Measurements from ENCODE around the gene KCNN2. TPM values are rescaled to one million over a fixed set of nuclear protein-coding genes. Genes with fewer than 3 reads are reported as not detected.
"Not testable (repeated sequence)": the region's sequence is repeated elsewhere in the genome, so short reads cannot be mapped to it uniquely, and the experiment has no call there.

Gene KCNN2
- total RNA-seq, 1 donor from 2014 or later = not detected

DNA sequence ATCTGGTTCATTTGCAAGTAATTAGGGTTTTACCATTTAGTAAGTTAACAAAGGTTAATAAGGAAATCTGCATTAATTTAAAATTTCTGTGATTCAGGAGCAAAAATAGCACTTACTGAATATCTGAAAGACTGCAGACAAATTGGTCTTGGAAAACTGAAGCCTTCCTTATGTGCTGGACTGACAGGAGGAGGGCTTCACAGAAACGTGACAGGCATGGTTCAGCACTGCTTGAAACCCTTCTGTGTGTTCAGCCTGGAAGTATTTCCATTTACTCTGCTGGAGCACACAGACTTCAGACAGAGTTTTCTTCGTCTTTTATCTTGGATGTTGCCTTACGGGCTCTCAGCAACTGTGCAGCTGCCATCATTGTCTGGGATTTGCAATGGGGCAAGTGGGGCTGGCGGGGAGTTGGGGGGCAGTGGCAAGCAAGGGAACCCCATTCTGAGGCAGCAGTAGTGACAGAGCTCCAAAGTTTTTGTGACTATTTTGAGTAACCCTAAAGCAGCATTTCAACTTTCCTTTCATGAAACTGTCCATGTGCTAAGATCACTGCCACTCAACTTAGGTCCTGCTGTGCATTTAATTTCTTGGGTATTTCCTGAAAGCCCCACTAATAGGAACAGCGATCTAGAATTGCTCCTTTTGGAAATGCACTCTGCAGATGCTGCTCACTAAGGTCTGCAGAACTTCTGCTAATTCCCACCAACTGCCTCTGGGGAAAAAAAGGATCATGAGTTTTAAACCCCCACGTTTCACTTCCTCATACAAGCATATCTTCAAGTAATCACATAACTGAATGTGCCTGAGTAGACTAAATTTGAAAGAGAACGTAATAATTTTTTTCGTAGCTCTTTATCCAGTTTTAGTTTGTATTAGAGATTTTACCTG lies 56.6 kb downstream of the KCNN2 start:
- intact Hi-C loops (cut with micrococcal nuclease) = no loop called here

DNA sequence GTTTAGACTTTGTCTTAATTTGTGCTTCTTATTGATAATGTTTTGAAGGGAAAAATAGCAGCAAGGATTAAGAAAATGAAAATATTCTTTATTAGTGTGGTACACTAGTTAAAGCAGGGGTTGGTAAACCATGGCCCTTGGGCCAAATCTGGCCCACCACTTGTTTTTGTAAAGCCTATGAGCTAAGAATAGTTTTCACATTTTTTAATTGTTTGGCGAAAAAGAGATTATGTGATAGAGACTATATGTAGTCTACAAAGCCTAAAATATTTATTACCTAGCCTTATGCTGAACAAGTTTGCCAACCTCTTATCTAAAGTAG lies 57.2 kb downstream of the KCNN2 start:
- intact Hi-C loops (cut with micrococcal nuclease) = no loop called here

DNA sequence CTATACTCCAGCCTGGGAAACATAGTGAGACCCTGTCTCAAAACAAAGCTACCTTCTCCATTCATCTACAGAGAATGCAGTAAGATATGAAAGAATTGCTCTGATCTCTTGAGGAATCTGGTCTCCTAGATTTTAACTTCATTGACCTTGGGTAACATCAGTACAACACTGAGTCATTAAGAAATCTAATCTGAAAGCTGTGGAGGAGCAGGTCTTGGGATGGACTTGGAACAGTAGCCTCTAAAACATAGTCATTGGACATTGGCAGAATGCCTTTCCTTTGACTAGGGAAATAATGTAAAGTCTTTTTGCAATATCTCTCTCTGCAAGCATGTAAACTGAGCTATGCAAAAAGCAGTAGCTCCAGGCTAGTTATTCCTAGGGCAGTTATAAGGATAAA lies 58.1 kb downstream of the KCNN2 start:
- intact Hi-C loops (cut with micrococcal nuclease) = no loop called here

GRCh38 chr5:114427204-114427603 lies 65.3 kb downstream of the KCNN2 start:
- intact Hi-C loops (cut with micrococcal nuclease) = no loop called here

- intact Hi-C loops (cut with micrococcal nuclease) = no loop called here
Measured at GRCh38 chr5:114430532-114430931, 68.7 kb downstream of the KCNN2 start.

- intact Hi-C loops (cut with micrococcal nuclease) = not testable (repeated sequence)
Measured at GRCh38 chr5:114432684-114433083, 70.8 kb downstream of the KCNN2 start.

DNA sequence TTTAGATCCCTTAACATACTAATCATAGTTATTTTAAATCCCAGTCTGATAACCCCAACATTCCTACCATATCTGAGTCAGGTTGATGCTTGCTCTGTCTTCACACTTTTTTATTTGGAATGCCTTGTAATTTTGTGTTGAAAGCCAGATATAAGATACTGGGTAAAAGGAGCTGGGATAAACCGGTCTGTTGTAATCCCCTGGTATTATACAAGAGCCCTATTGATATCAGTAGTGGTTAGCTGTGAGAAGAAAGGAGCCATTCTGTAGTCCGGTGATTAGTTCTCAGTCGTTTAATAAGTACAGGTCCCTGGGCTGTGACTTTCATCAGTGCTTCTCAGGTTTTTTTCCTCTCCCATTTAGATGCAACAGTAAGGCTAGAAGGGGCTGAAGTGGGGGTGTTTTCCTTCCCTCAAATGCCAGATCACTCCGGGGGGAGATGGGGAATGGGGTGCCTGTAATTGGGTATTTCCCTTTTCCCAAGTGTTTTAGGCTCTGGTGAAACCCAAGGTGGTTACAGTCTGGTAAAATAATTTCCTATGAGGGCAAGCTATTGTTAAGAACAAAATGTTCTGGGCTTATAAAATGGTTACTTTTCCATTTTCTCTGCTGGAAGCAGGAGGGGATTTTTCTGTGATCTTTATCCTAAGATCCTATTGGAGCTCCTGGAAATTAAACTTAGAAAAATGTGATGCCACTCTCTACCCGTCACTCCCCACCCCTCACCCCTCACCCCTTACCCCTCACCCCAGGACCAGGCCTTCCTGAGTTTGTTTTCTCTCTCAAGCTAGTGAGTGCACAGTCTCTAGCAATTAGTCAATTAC lies 72.7 kb downstream of the KCNN2 start:
- intact Hi-C loops (cut with micrococcal nuclease) = no loop called here

DNA sequence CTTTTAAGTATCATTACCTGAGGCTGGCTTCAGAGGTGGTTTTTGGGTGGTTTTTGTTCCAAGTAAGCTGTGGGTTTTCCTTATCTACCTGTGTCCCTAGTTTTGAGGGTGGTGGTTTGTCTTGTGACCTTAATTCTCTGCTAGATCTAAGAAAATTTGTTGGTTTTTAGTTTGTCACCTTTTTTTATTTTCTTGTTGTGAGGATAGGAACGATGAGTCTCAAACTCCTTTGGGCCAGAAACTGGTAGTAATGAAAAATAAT lies 73.3 kb downstream of the KCNN2 start:
- intact Hi-C loops (cut with micrococcal nuclease) = no loop called here

DNA sequence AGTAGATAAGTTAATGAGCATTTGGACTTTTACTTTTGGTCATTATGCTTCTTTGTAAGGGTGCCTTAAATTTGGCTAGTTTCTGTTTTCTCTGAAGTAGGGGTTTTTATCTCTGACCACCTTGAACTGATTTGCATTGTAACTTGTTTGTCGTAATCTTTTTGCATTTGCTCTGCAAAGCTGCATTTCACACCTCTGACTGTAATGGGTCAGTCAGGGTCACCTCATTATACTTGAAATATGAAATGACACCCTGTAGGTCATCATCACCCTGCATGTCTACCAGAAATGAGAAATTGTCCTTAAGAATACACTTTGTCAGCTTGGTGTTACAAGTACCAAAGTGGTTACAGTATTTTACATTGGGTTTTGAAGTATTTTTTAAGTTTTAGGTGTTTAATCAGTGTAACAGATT lies 74.0 kb downstream of the KCNN2 start:
- intact Hi-C loops (cut with micrococcal nuclease) = no loop called here

DNA sequence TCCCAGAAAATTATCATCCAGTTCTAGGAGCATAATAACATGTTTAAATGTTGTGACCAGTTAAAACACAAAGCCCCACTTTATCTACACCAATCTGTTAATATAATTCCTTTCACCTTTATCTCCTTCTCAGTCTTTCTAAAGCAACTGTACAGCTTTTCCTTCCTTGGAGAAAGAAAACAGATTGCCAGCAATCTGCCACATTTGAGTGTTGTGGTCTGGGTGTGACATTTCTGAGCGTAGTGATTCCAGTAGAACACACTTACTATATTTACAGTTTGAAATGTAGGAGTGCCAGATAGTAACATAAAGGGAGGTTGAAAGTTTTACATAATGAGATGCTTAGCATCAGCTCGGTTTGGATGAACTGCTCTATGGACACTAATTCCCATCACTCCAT lies 76.1 kb downstream of the KCNN2 start:
- intact Hi-C loops (cut with micrococcal nuclease) = no loop called here

- intact Hi-C loops (cut with micrococcal nuclease) = no loop called here
Measured at GRCh38 chr5:114438471-114438870, 76.6 kb downstream of the KCNN2 start.

- intact Hi-C loops (cut with micrococcal nuclease) = no loop called here
Measured at GRCh38 chr5:114447084-114447773, 85.4 kb downstream of the KCNN2 start.

DNA sequence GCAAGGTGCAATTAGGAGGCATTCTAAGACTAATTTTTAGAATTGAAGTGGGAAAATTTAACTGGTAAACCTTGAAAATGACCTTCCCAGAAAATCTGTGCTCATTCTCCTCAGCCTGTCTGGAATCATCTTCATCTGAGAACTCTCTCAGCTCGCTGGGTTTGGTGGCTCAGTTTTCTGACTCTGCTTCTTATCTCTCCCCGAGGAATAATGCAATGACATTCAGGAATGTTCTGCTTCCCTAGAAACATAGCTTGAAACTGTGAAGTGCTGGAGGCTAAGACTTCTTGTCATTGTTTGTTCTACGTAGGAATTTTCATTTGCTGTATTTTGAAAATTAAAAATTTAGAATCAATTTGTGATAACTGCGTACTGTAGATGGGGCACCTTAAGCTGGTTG lies 86.6 kb downstream of the KCNN2 start:
- intact Hi-C loops (cut with micrococcal nuclease) = no loop called here

DNA sequence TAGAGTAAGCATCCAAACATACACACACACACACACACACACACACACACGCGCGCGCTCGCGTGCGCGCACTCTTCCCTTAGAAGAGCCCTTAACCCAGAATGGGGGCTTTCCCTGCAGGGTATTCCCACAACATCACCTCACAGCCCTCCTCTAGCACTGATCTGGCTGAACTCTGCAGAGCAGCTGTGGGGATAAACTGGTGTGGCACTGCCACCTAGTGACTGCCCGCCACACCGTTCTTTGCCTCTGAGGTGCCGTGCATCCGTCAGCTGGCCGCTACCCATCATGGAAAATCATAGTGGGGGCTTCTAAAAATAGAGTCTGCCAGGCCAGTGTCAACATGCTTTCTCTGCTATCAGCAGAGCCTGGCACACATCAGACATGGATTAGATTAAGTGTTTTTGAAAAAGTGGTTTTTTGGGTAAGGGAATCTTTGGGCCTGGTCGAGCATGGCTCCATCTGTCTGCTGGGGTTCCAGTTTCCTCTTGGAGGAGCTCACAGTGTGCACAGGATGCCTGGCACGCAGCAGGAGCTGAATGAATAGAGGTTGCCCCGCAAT lies 88.1 kb downstream of the KCNN2 start:
- intact Hi-C loops (cut with micrococcal nuclease) = loop anchor here (1.0 to 10.0 kb wide), 2 partner anchors 355 to 771 kb away; no protein-coding TSS in a partner anchor

GRCh38 chr5:114450437-114450836 lies 88.6 kb downstream of the KCNN2 start:
- intact Hi-C loops (cut with micrococcal nuclease) = loop anchor here (1.0 to 10.0 kb wide), 2 partner anchors 356 to 771 kb away; no protein-coding TSS in a partner anchor

GRCh38 chr5:114458726-114459125 lies 96.9 kb downstream of the KCNN2 start:
- intact Hi-C loops (cut with micrococcal nuclease) = loop anchor here (10.0 kb wide), 1 partner anchor 364 kb away; no protein-coding TSS in a partner anchor

DNA sequence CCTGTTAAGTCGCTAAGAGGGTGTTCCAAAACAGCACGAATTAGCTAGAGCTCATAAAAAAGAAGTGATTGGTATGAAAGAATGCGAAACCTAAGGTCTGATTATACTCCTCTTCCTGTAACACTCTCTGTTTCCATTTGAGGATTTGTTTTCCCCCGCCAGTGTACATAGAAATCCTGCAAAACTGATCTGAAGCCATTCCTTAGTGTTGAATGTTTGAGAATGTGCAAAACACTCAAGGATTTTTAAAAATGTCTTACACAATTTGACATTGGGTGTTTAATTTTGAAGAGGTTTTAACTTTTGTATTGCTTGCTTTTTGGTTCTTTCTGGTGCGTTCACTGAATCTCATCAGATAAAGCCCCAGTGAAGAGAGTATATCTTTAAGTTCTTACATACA lies 105.3 kb downstream of the KCNN2 start:
- intact Hi-C loops (cut with micrococcal nuclease) = no loop called here

- intact Hi-C loops (cut with micrococcal nuclease) = no loop called here
Measured at GRCh38 chr5:114467729-114468128, 105.9 kb downstream of the KCNN2 start.

- intact Hi-C loops (cut with micrococcal nuclease) = no loop called here
Measured at GRCh38 chr5:114469372-114469771, 107.5 kb downstream of the KCNN2 start.

DNA sequence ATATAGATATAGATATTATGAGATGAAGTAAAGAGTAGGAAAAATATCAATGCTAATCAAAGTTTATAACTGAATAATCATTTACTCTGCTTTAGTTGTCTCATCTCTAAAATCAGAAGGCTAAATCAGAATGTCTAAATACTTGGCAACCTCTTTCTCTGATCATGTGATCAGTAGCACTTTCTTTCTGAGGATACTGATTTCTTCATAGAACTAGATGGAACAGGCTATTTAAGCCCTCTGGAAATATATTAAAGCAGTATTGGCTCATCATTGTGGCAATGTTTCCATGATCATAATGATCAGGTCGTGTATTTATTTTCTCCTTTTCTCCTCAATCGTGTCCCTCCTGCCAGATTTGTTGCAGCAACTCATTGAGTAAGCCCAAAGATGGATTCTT lies 109.7 kb downstream of the KCNN2 start:
- intact Hi-C loops (cut with micrococcal nuclease) = no loop called here

- intact Hi-C loops (cut with micrococcal nuclease) = no loop called here
Measured at GRCh38 chr5:114473541-114473940, 111.7 kb downstream of the KCNN2 start.

All from T-helper 2 cell treated with Interferon-gamma antibody and Interleukin-4, amounts not matched to agents 100 ng/mL and 5 ng/mL, for 36 hours (primary cell).